GM18498 (cell line): ENCODE measurements around the gene MPZL3.
A peak's percentile ranks its signal among the peaks of the same experiment; 100 is the strongest.

ENCODE experiments used
- ATAC-seq: cut with Tn5 transposase; IDR thresholded peaks from one replicate; pipeline ENCODE4 v1.9.1; 2021; ENCODE audit warnings: mild to moderate bottlenecking, moderate library complexity; ENCODE audit not compliant: unreplicated experiment

The MPZL3 gene

GRCh38 chr11:118232659-118233058 is 19.5 kb downstream of the MPZL3 start:
- no peak for ATAC-seq

DNA sequence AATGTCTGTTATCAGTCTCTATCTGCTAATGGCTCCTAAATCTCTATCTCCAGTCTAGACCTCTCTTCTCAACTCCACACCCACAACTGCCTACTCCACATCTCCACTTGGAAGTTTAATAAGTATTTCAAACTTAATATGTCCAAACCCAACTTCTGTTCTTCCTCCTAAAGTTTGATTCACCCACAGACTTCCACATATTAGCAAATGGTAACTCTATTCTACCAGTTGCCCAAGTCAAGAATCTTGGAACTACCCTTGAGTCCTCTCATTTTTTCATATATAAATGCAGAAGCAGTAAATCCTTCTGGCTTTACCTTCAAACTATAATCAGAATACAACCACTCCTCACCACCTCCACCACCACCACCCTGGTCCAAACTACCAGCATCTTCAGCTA is 20.7 kb downstream of the MPZL3 start:
- ATAC-seq, result no peak

DNA sequence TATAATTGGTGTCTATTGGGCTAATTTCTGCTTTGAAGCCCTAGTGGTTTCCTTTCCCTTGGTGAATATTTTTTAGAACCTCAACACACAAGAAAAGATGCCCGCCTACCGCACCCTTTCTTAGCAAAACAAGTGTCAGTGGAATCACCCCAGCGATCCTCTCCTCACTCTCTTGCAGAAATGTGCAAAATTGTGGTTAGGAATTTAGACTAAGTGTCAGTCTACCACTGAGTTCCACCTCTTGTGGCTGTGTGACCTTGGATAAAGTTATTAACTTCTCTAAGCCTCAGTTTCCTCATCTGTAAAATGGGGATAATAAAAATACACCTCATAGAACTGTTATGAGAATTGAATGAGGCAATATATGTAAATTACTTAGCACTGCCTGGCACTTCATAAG is 22.1 kb downstream of the MPZL3 start:
- ATAC-seq, result no peak

DNA sequence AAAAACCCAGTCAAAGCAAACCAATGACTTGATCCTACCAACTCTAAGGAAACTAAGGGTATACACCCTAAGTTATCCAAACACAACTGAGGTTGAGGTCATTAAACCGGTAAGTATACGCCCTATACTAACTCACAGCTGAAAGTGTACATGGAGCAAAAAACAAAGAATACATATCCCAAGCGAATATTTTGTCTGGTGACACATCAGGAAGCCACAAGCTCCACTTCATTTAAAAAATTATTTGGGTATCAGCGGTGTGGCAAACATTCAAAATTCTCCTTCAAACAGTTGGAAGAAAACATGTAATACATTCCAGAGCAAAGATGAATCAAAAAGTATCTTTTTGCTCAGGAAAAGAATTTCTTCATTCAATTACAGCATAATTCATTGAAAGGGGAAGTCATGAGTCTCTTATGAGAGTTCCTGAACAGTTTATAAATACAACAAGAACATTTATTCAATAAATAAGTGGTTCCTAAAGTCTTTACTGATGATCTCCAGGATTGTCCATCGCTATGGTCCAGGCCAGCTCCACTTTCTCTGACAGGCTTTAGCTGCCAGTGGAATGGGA is 22.8 kb downstream of the MPZL3 start:
- ATAC-seq, result no peak

GRCh38 chr11:118227865-118228785 is 24.0 kb downstream of the MPZL3 start:
- ATAC-seq, result peak; percentile 71

GRCh38 chr11:118226781-118227180 is 25.4 kb downstream of the MPZL3 start:
- ATAC-seq, result no peak

DNA sequence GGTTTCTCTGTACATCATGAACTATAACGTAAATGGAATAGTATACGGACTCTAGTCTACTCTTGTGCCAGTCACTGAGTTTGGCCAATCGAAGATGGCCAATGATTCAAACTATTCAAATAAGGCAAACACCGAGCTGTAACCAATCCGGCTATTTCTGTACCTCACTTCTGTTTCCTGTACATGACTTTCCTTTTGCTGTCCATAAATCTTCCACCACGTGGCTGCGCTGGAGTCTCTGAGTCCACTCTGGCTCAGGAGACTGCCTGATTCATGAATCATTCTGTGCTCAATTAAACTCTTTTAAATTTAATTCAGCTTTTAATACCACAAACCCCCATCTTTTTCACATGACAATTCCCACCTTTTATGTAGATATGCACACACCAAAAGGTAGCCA is 25.9 kb downstream of the MPZL3 start:
- no peak for ATAC-seq

GRCh38 chr11:118224511-118225188 is 27.5 kb downstream of the MPZL3 start, which contains the start of gene JAML:
JAML (minus strand) TSS chr11:118225011; CDS start chr11:118214866, 10,145 bp downstream.
- ATAC-seq, result no peak

DNA sequence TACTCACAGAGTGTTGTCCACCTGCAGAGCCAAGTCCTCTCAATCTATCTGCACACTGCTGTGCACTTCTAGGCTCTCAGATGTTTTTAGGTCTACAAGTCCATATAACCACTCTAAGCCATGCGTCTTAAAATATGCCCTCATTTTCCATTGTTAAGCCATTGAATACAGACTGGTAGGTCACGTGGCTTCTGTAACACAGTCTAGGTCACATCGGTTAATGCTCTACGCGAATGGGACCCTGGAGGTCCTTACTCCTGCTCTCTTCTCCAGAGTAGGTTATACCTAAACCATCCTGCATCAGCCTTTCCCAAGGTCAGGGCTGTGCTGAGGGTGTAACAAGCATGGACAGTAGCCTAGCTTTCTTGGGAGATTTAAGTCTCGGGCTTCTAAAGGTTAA is 28.2 kb downstream of the MPZL3 start:
- ATAC-seq, result no peak

DNA sequence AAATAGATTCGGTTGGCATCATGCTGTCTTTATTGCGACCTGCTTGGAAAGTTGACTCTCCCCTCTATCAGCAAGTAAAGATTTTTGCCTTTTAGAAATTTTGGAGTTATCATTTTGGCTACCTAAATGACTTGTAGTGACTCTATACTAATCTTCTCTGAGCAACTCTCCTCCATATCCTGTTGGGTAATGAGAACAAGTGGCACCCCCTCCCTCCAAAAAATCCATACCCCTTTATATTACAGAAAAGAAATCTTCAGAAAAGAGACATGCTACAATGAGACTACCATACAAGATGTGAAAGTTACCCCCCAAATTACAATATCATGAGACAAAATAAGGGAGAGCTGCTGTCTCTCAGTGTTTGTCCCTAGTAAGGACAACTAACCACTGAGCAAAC is 28.6 kb downstream of the MPZL3 start:
- no peak for ATAC-seq

DNA sequence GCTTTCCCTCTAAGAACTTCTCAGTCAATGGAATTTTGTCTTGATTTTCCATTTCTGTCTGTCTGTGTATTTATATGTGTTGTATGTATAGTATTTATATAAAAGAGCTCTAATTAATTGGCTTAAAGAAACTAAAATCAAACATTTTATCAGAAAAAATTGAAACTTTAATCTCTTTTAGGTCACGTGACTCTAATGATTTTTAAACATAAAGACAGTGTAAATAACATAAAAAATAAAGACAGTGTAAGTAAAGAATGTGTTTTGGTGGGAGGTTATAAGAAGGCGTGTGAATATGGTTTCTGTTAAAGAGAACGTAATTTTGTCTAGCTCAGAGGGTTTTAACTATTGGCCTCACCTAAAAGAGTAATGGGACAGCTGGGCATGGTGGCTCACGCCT is 29.7 kb downstream of the MPZL3 start:
- ATAC-seq, result no peak

DNA sequence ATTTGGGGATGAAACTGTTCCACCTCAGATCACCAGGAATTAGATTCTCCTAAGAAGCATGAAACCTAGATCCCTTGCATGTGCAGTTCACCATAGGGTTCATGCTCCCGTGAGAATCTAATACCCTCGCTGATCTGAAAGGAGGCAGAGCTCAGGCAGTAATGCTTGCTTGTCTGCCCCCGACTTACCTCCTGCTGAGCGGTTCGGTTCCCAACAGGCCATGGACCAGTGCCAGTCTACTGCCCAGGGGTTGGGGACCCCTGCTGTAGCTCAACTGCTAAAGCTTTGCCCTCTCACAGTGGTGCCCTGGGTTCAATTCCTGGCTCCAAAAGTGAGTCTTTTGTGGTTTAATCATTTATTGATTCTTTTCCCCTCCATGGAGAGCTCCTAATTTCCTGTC is 30.7 kb downstream of the MPZL3 start:
- ATAC-seq, result no peak

GRCh38 chr11:118219732-118220131 is 32.4 kb downstream of the MPZL3 start:
- ATAC-seq, result peak; percentile 45

GRCh38 chr11:118219244-118219643 is 32.9 kb downstream of the MPZL3 start:
- no peak for ATAC-seq

GRCh38 chr11:118217575-118217974 is 34.6 kb downstream of the MPZL3 start:
- ATAC-seq, result no peak

- ATAC-seq, result peak; percentile 37
Observed at GRCh38 chr11:118216621-118217481, 35.3 kb downstream of the MPZL3 start.

DNA sequence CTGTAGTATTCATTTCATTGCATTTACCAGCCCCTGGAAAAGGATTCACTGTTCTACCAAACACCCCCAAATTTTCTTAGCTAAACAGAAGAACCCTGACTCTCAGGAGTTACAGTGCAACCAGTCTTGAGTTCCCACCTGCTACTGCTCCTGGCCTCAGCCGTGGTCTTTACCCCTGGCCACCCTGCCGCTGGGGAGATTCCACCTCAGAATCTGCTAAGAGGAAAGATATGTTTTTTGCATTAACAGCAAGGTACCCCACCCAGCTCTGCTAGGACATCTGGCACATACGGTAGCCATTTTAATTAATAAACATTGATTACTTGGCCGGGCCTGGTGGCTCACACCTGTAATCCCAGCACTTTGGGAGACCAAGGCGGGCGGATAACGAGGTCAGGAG is 36.4 kb downstream of the MPZL3 start:
- ATAC-seq, result no peak

GRCh38 chr11:118215262-118215661 is 36.9 kb downstream of the MPZL3 start:
- no peak for ATAC-seq

DNA sequence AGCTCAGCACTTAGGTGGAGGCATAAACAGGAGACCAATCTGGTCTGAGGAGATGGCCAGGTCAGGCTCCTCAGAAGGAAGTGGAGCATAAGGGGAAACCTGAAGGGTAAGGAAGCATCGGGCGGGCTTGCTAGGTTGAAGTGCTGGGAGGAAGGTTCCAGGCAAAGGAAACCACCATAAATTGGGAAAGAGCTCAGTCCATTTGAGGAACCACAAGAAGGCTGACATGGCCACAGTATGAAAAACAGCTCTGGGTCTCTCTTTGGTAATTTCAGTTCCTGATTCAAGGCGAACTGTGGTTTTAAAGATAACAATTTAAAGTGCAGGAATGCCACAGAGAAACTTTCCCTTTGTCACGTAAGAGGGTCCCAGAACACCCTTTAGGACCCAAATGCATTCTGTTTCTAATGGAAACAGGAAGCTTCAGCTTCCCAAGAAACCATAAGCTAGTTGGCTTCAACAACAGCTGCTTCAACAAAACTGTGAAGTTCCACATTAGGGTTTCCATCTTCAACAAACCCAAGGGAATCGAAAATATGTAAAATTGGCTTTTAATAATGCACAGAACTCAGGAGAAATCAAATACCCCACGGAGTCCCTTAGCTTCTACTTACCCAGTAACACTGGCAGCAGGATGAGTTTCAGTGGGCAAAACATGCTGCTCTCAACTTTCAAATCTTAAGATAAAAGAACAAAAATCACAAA is 37.8 kb downstream of the MPZL3 start:
- ATAC-seq, result no peak

DNA sequence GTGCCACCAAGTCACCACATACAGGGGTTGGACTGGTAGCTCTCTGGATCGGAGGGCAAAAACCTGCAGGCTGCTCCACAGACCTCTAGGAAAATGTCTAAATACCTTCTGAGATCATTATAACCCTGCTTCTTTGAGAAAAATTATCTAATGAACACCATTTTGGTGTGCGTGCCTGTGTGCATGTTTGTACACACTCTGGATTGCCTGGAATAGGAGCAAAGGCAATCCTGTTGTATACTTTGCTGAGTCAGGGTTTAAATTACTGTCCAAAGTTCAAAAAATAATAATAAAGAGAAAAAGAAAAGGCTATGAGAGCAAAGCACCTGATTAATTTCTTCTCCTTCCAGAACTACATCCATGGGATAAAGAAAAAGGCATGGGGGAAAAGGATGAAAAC is 38.4 kb downstream of the MPZL3 start:
- ATAC-seq, result no peak
